ENCODE data around the gene PRKACG. TPM values are rescaled to one million over a fixed set of nuclear protein-coding genes. Genes with fewer than 3 reads are reported as not detected.

The PRKACG gene
- total RNA-seq, 1 donor from 2014 or later = not detected

DNA sequence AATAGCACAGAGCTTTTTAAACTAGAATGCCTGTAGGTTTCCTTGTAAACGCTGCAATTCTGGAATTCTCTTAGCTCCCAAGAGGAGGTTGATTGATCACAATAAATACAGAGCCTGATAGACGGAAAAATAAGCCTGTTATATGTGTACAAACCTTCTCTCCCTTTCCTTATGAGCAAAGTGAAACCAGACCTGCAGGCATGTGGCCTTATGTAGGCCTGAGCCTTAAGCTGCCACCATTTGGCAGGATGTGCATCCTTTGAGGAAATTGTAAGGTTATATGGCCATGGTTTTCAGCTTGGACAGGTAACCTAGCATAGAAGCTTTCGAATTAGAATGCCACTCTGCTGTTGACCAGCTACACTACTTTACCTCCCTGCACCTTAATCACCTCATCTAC lies 49.1 kb downstream of the PRKACG start:
- FAIRE-seq (no peak), DNase-seq (ENCODE audit: low read depth) (no peak)
- H3K27me3 ChIP-seq (ENCODE audit: control insufficient read depth, insufficient read depth, low read length) = no peaks in the 10 kb centered on the region
- no peaks in the 10 kb centered on the region for H3K36me3 ChIP-seq (ENCODE audit: control insufficient read depth, insufficient read depth, low read length)
- no peak for TF ChIP-seq CTCF (IDR thresholded peaks at IDR 0.05; ENCODE audit: insufficient read depth, low read length, severe bottlenecking)
- H3K4me3 ChIP-seq (ENCODE audit: low read depth, low read length) = no peak overlapping the region

DNA sequence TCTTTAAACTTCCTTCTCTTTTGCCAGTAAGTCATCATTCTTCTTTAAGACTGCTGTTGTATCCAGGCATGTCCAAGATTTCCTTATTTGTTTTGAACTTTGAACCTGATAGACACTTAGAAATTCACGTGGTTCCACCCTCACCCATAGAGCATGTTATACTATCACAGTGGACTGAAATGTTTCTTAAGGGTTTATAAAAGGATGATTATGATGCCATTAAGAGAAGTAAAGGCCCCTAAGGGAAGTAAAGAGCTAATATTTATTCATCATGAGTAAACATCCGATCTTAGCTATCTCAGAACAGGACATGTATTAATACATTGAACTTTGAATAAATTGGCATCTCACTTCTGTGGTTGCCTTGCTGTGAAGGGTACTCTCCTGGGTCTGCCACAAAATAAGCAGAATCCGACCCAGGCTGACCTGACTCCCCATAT lies 49.8 kb downstream of the PRKACG start:
- no peak for FAIRE-seq

GRCh38 chr9:68963416-68963815 lies 50.5 kb downstream of the PRKACG start:
- no peak overlapping the region for H3K4me3 ChIP-seq (ENCODE audit: low read depth, low read length)

More for the DNA sequence above, 49.8 kb downstream of the PRKACG start:
- Histone ChIP-seq H3K27me3 (ENCODE audit: control insufficient read depth, insufficient read depth, low read length) (no peaks in the 10 kb centered on the region), H3K4me3 (ENCODE audit: low read depth, low read length) (no peak overlapping the region), H3K36me3 (ENCODE audit: control insufficient read depth, insufficient read depth, low read length) (no peaks in the 10 kb centered on the region)
- no peak for TF ChIP-seq CTCF (IDR thresholded peaks at IDR 0.05; ENCODE audit: insufficient read depth, low read length, severe bottlenecking)
- DNase-seq (ENCODE audit: low read depth) = peak; percentile 10

More at GRCh38 chr9:68963416-68963815, 50.5 kb downstream of the PRKACG start:
- H3K27me3 ChIP-seq (ENCODE audit: control insufficient read depth, insufficient read depth, low read length) = no peaks in the 10 kb centered on the region
- H3K36me3 ChIP-seq (ENCODE audit: control insufficient read depth, insufficient read depth, low read length) = no peaks in the 10 kb centered on the region
- no peak for TF ChIP-seq CTCF (IDR thresholded peaks at IDR 0.05; ENCODE audit: insufficient read depth, low read length, severe bottlenecking)
- DNase-seq (ENCODE audit: low read depth) (no peak), FAIRE-seq (no peak)

Other genes starting within 250 kb of the PRKACG start
- 1.0 and 2.9 TPM in 2 replicates for gene FXN, start 21.6 kb upstream of the PRKACG start, total RNA-seq
- gene TJP2, start 160.2 kb upstream of the PRKACG start, total RNA-seq = 80.3 and 85.6 TPM in 2 replicates

Data from bronchial epithelial cell (primary cell).